ENCODE data around the gene PCDH9. TPM values are rescaled to one million over a fixed set of nuclear protein-coding genes. Genes with fewer than 3 reads are reported as not detected.

PCDH9 gene
- total RNA-seq, 6 experiments from 2014 or later: 1.6 to 3.9 (median 3.1) TPM

GRCh38 chr13:66657165-66657881 lies 572.8 kb downstream of the PCDH9 start:
- 44% methylated on average over 6 of the region's 6 CpGs for WGBS (ENCODE audit: insufficient coverage, low coverage, low lambda C conversion rate, missing lambda C conversion rate)
- H3K4me3 ChIP-seq: no peak overlapping the region
- H3K36me3 ChIP-seq: no peaks in the 10 kb centered on the region
- H3K4me1 ChIP-seq: no peaks in the 10 kb centered on the region
- no peaks in the 10 kb centered on the region for H3K27me3 ChIP-seq
- ATAC-seq: peak in 1 of 4 donors; percentile 72
- intact Hi-C loops (cut with DNase I): no loop called here
- no peak for TF ChIP-seq CTCF (IDR thresholded peaks at IDR 0.05)
- TF ChIP-seq POLR2A (IDR thresholded peaks at IDR 0.05): no peak
- no peaks in the 10 kb centered on the region for H3K9me3 ChIP-seq
- H3K27ac ChIP-seq: no peak overlapping the region
- peak in 1 of 3 donors; percentile 55 for DNase-seq

- TF ChIP-seq POLR2A (IDR thresholded peaks at IDR 0.05) (no peak), CTCF (IDR thresholded peaks at IDR 0.05) (no peak)
- 84% methylated on average over 2 of the region's 2 CpGs for WGBS (ENCODE audit: insufficient coverage, low coverage, low lambda C conversion rate, missing lambda C conversion rate)
Observed at GRCh38 chr13:66655847-66656454, 574.2 kb downstream of the PCDH9 start.

GRCh38 chr13:66644855-66645460 lies 585.2 kb downstream of the PCDH9 start:
- DNase-seq (no peak), ATAC-seq (no peak)
- Histone ChIP-seq H3K27ac (no peak overlapping the region), H3K36me3 (no peaks in the 10 kb centered on the region), H3K4me1 (no peaks in the 10 kb centered on the region), H3K9me3 (no peaks in the 10 kb centered on the region), H3K4me3 (no peak overlapping the region), H3K27me3 (no peaks in the 10 kb centered on the region)
- 61% methylated on average over 3 of the region's 3 CpGs for WGBS (ENCODE audit: insufficient coverage, low coverage, low lambda C conversion rate, missing lambda C conversion rate)
- intact Hi-C loops (cut with DNase I): no loop called here
- no peak for TF ChIP-seq CTCF (IDR thresholded peaks at IDR 0.05)
- TF ChIP-seq POLR2A (IDR thresholded peaks at IDR 0.05): no peak

More at GRCh38 chr13:66655847-66656454, 574.2 kb downstream of the PCDH9 start:
- no peaks in the 10 kb centered on the region for H3K9me3 ChIP-seq
- no peaks in the 10 kb centered on the region for H3K4me1 ChIP-seq
- intact Hi-C loops (cut with DNase I): no loop called here
- no peak overlapping the region for H3K4me3 ChIP-seq
- no peaks in the 10 kb centered on the region for H3K36me3 ChIP-seq
- no peaks in the 10 kb centered on the region for H3K27me3 ChIP-seq
- ATAC-seq: no peak
- DNase-seq: no peak
- H3K27ac ChIP-seq: no peak overlapping the region

- ATAC-seq (no peak), DNase-seq (no peak)
- H3K4me1 ChIP-seq: no peaks in the 10 kb centered on the region
- H3K27me3 ChIP-seq: no peaks in the 10 kb centered on the region
- H3K36me3 ChIP-seq: no peaks in the 10 kb centered on the region
- H3K9me3 ChIP-seq: no peaks in the 10 kb centered on the region
- H3K4me3 ChIP-seq: no peak overlapping the region
- TF ChIP-seq CTCF (IDR thresholded peaks at IDR 0.05): no peak
- no peak for TF ChIP-seq POLR2A (IDR thresholded peaks at IDR 0.05)
- WGBS (ENCODE audit: insufficient coverage, low coverage, low lambda C conversion rate, missing lambda C conversion rate): 20% methylated on average over 2 of the region's 2 CpGs
- H3K27ac ChIP-seq: no peak overlapping the region
- intact Hi-C loops (cut with DNase I): no loop called here
Observed at GRCh38 chr13:66640231-66640630, 589.9 kb downstream of the PCDH9 start.

Measured in right lobe of liver (tissue), 6 donors.